ENCODE measurements around the gene MUC4.

DNA sequence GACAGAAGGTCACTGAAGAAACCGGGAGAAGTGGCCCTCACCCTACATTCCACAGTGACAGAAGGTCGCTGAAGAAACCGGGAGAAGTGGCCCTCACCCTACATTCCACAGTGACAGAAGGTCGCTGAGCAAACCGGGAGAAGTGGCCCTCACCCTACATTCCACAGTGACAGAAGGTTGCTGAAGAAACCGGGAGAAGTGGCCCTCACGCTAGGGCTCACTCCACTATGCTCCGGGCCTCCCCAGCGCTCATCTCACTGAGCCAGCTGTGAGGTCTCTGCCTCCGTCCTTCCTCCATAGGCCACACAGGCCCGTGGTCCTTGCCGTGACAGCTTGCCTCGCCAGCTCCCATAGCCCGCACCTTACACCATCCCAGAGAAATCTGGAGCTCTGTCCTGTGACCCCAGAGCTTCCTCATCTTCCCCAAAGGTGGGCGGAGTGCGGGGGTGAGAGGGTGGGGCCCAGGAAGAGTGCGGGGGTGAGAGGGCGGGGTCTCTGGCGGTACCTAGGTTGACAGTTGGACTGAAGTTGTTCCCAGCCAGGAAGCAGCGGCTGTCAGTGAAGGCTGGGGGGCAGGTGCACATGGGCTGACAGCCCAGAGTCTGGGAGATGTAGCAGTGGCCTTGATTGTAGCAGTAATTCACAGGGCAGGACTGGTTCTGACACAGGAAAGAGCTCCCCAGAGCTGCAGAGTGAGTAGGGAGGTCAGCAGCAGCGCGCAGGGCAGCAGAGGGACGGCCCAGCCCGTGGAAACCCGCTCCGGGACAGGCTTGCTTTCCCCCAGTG, 59.0 kb downstream of the MUC4 start:
- TF ChIP-seq, protein P1, sequence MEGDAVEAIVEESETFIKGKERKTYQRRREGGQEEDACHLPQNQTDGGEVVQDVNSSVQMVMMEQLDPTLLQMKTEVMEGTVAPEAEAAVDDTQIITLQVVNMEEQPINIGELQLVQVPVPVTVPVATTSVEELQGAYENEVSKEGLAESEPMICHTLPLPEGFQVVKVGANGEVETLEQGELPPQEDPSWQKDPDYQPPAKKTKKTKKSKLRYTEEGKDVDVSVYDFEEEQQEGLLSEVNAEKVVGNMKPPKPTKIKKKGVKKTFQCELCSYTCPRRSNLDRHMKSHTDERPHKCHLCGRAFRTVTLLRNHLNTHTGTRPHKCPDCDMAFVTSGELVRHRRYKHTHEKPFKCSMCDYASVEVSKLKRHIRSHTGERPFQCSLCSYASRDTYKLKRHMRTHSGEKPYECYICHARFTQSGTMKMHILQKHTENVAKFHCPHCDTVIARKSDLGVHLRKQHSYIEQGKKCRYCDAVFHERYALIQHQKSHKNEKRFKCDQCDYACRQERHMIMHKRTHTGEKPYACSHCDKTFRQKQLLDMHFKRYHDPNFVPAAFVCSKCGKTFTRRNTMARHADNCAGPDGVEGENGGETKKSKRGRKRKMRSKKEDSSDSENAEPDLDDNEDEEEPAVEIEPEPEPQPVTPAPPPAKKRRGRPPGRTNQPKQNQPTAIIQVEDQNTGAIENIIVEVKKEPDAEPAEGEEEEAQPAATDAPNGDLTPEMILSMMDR (IDR thresholded peaks at IDR 0.05; ENCODE audit: low read depth, low read length, poor library complexity, severe bottlenecking): no peak
- no peak for TF ChIP-seq EZH2phosphoT487 (IDR thresholded peaks at IDR 0.05; ENCODE audit: borderline replicate concordance, low read length)
